Central memory CD8-positive, alpha-beta T cell (primary cell): ENCODE data around the gene CBLB.

ENCODE experiments used
- ATAC-seq: fragments of 150-1000 bp; cut with Tn5 transposase; replicated peaks from 2 replicates; pipeline ENCODE4 v1.10.0; 2022; ENCODE audit warnings: mild to moderate bottlenecking, moderate FRiP score, moderate number of reproducible peaks; ENCODE audit not compliant: poor library complexity, severe bottlenecking; ENCODE audit errors: extremely low read depth
- DNase-seq, 2 donors: peaks; one replicate each; pipeline ENCODE4 v3.0.0; 2021; ENCODE audit warnings: low spot score in 2 of 2
- H3K27ac Mint-ChIP-seq: one replicate; pipeline ENCODE4 v1.8.0; 2022; ENCODE audit warnings: low read depth, mild to moderate bottlenecking, moderate library complexity, mixed read lengths
- H3K27me3 Mint-ChIP-seq: one replicate; pipeline ENCODE4 v1.8.0; 2022; ENCODE audit warnings: mixed read lengths
- H3K36me3 Mint-ChIP-seq: one replicate; pipeline ENCODE4 v1.8.0; 2022; ENCODE audit warnings: mild to moderate bottlenecking, moderate library complexity, mixed read lengths; ENCODE audit not compliant: insufficient read depth
- H3K4me1 Mint-ChIP-seq: one replicate; pipeline ENCODE4 v1.8.0; 2022; ENCODE audit warnings: mixed read lengths
- H3K4me3 Mint-ChIP-seq: one replicate; pipeline ENCODE4 v1.8.0; 2022; ENCODE audit warnings: mild to moderate bottlenecking, moderate library complexity, mixed read lengths
- H3K9me3 Mint-ChIP-seq: one replicate; pipeline ENCODE4 v1.8.0; 2022; ENCODE audit warnings: mixed read lengths

The CBLB gene

GRCh38 chr3:105786241-105786640, 82.6 kb downstream of the CBLB start:
- DNase-seq (no peak), ATAC-seq (no peak)
- H3K9me3 Mint-ChIP-seq: no peaks in the 10 kb centered on the region
- peak overlapping the region; percentile 55 for H3K4me3 Mint-ChIP-seq
- H3K27ac Mint-ChIP-seq: peak overlapping the region; percentile 95
- H3K36me3 Mint-ChIP-seq: no peaks in the 10 kb centered on the region
- H3K4me1 Mint-ChIP-seq: peaks cover 65% of the 10 kb centered on the region
- H3K27me3 Mint-ChIP-seq: no peaks in the 10 kb centered on the region

GRCh38 chr3:105785803-105786202, 83.0 kb downstream of the CBLB start:
- Mint-ChIP-seq H3K4me3 (peak overlapping the region; percentile 55), H3K4me1 (peaks cover 66% of the 10 kb centered on the region), H3K27me3 (no peaks in the 10 kb centered on the region), H3K9me3 (no peaks in the 10 kb centered on the region), H3K36me3 (no peaks in the 10 kb centered on the region), H3K27ac (peak overlapping the region; percentile 95)
- DNase-seq (no peak), ATAC-seq (peak; percentile 64)

GRCh38 chr3:105783631-105784030, 85.2 kb downstream of the CBLB start:
- no peaks in the 10 kb centered on the region for H3K9me3 Mint-ChIP-seq
- no peaks in the 10 kb centered on the region for H3K36me3 Mint-ChIP-seq
- peaks cover 59% of the 10 kb centered on the region for H3K4me1 Mint-ChIP-seq
- no peak for ATAC-seq
- H3K27ac Mint-ChIP-seq: peak overlapping the region; percentile 79
- DNase-seq: no peak
- no peaks in the 10 kb centered on the region for H3K27me3 Mint-ChIP-seq
- H3K4me3 Mint-ChIP-seq: no peak overlapping the region

GRCh38 chr3:105781871-105782270, 86.9 kb downstream of the CBLB start:
- DNase-seq (no peak), ATAC-seq (no peak)
- H3K9me3 Mint-ChIP-seq: no peaks in the 10 kb centered on the region
- H3K27me3 Mint-ChIP-seq: no peaks in the 10 kb centered on the region
- H3K27ac Mint-ChIP-seq: peak overlapping the region; percentile 66
- no peaks in the 10 kb centered on the region for H3K36me3 Mint-ChIP-seq
- H3K4me1 Mint-ChIP-seq: peaks cover 59% of the 10 kb centered on the region
- H3K4me3 Mint-ChIP-seq: no peak overlapping the region

- no peak for ATAC-seq
- peak overlapping the region; percentile 58 for H3K27ac Mint-ChIP-seq
- DNase-seq: no peak
- peaks cover 60% of the 10 kb centered on the region for H3K4me1 Mint-ChIP-seq
- no peaks in the 10 kb centered on the region for H3K27me3 Mint-ChIP-seq
- no peaks in the 10 kb centered on the region for H3K9me3 Mint-ChIP-seq
- H3K36me3 Mint-ChIP-seq: no peaks in the 10 kb centered on the region
- no peak overlapping the region for H3K4me3 Mint-ChIP-seq
Observed at GRCh38 chr3:105780107-105780506, 88.7 kb downstream of the CBLB start.

- H3K9me3 Mint-ChIP-seq: no peaks in the 10 kb centered on the region
- no peaks in the 10 kb centered on the region for H3K27me3 Mint-ChIP-seq
- peaks cover 77% of the 10 kb centered on the region for H3K4me1 Mint-ChIP-seq
- no peak overlapping the region for H3K4me3 Mint-ChIP-seq
- H3K36me3 Mint-ChIP-seq: peaks cover 8% of the 10 kb centered on the region
- no peak for ATAC-seq
- DNase-seq: no peak
- H3K27ac Mint-ChIP-seq: peak overlapping the region; percentile 71
Observed at GRCh38 chr3:105775368-105775767, 93.4 kb downstream of the CBLB start.

GRCh38 chr3:105774444-105775180, 94.2 kb downstream of the CBLB start:
- H3K27me3 Mint-ChIP-seq: no peaks in the 10 kb centered on the region
- H3K4me3 Mint-ChIP-seq: peak overlapping the region; percentile 64
- no peak for DNase-seq
- peak overlapping the region; percentile 59 for H3K27ac Mint-ChIP-seq
- peaks cover 84% of the 10 kb centered on the region for H3K4me1 Mint-ChIP-seq
- no peak for ATAC-seq
- H3K9me3 Mint-ChIP-seq: no peaks in the 10 kb centered on the region
- peaks cover 9% of the 10 kb centered on the region for H3K36me3 Mint-ChIP-seq

- no peak for ATAC-seq
- Mint-ChIP-seq H3K4me1 (peaks cover 95% of the 10 kb centered on the region), H3K36me3 (peaks cover 20% of the 10 kb centered on the region), H3K27me3 (no peaks in the 10 kb centered on the region), H3K27ac (peak overlapping the region; percentile 64), H3K9me3 (peaks cover 5% of the 10 kb centered on the region), H3K4me3 (peak overlapping the region; percentile 64)
- DNase-seq: no peak
Observed at GRCh38 chr3:105773291-105773690, 95.5 kb downstream of the CBLB start.

GRCh38 chr3:105772635-105773034, 96.2 kb downstream of the CBLB start:
- Mint-ChIP-seq H3K27ac (peak overlapping the region; percentile 64), H3K4me3 (peak overlapping the region; percentile 64), H3K9me3 (peaks cover 5% of the 10 kb centered on the region), H3K4me1 (peaks cover 95% of the 10 kb centered on the region), H3K36me3 (peaks cover 20% of the 10 kb centered on the region), H3K27me3 (no peaks in the 10 kb centered on the region)
- DNase-seq: no peak
- no peak for ATAC-seq

GRCh38 chr3:105771392-105771791, 97.4 kb downstream of the CBLB start:
- H3K4me1 Mint-ChIP-seq: peaks cover 96% of the 10 kb centered on the region
- H3K9me3 Mint-ChIP-seq: peaks cover 5% of the 10 kb centered on the region
- no peak for DNase-seq
- peak overlapping the region; percentile 64 for H3K4me3 Mint-ChIP-seq
- no peaks in the 10 kb centered on the region for H3K27me3 Mint-ChIP-seq
- no peak for ATAC-seq
- H3K27ac Mint-ChIP-seq: peak overlapping the region; percentile 70
- peaks cover 20% of the 10 kb centered on the region for H3K36me3 Mint-ChIP-seq

GRCh38 chr3:105770410-105770809, 98.4 kb downstream of the CBLB start:
- no peak for DNase-seq
- Mint-ChIP-seq H3K36me3 (peaks cover 20% of the 10 kb centered on the region), H3K9me3 (peaks cover 5% of the 10 kb centered on the region), H3K27ac (peak overlapping the region; percentile 70), H3K4me3 (peak overlapping the region; percentile 64), H3K4me1 (peaks cover 96% of the 10 kb centered on the region), H3K27me3 (no peaks in the 10 kb centered on the region)
- no peak for ATAC-seq

GRCh38 chr3:105767776-105768175, 101.0 kb downstream of the CBLB start:
- Mint-ChIP-seq H3K36me3 (peaks cover 20% of the 10 kb centered on the region), H3K4me3 (peak overlapping the region; percentile 50)

GRCh38 chr3:105767216-105767615, 101.6 kb downstream of the CBLB start:
- ATAC-seq: no peak
- Mint-ChIP-seq H3K27me3 (no peaks in the 10 kb centered on the region), H3K4me1 (peaks cover 96% of the 10 kb centered on the region), H3K4me3 (peak overlapping the region; percentile 50), H3K27ac (peak overlapping the region; percentile 77), H3K9me3 (peaks cover 5% of the 10 kb centered on the region), H3K36me3 (peaks cover 20% of the 10 kb centered on the region)
- DNase-seq: no peak

More at GRCh38 chr3:105767776-105768175, 101.0 kb downstream of the CBLB start:
- Mint-ChIP-seq H3K27ac (peak overlapping the region; percentile 77), H3K27me3 (no peaks in the 10 kb centered on the region), H3K9me3 (peaks cover 5% of the 10 kb centered on the region), H3K4me1 (peaks cover 98% of the 10 kb centered on the region)
- DNase-seq (no peak), ATAC-seq (no peak)
